Prostate gland (tissue), 2 donors: ENCODE measurements around the gene CHST11.

Source experiments
- CTCF ChIP-seq, 4 experiments: fragments of 200-600 bp in 2 of 4; fragments of 450-650 bp in 2 of 4; sonication (generic) in 2 of 4; IDR thresholded peaks; 1 replicate in 3 of 4; 2 replicates in 1 of 4; pipeline ENCODE4 v1.5.1; 2016 to 2019; ENCODE audit warnings: antibody characterized with exemption in 4 of 4, mild to moderate bottlenecking in 2 of 4, moderate library complexity in 2 of 4
- POLR2A ChIP-seq: fragments of 450-650 bp; IDR thresholded peaks from one replicate; pipeline ENCODE4 v1.6.1; 2016; ENCODE audit warnings: antibody characterized with exemption, mild to moderate bottlenecking
- POLR2AphosphoS5 ChIP-seq: sonication (generic); formaldehyde crosslinking; IDR thresholded peaks from one replicate; pipeline ENCODE4 v1.6.1; 2017; ENCODE audit warnings: antibody characterized with exemption

- no peak for TF ChIP-seq CTCF (IDR thresholded peaks at IDR 0.05)
- TF ChIP-seq POLR2AphosphoS5: no peak
- TF ChIP-seq POLR2A: no peak
These were observed 274.0 kb downstream of the CHST11 start for GRCh38 chr12:104730763-104731162.
